Measurements from ENCODE around the gene DESI1.

DNA sequence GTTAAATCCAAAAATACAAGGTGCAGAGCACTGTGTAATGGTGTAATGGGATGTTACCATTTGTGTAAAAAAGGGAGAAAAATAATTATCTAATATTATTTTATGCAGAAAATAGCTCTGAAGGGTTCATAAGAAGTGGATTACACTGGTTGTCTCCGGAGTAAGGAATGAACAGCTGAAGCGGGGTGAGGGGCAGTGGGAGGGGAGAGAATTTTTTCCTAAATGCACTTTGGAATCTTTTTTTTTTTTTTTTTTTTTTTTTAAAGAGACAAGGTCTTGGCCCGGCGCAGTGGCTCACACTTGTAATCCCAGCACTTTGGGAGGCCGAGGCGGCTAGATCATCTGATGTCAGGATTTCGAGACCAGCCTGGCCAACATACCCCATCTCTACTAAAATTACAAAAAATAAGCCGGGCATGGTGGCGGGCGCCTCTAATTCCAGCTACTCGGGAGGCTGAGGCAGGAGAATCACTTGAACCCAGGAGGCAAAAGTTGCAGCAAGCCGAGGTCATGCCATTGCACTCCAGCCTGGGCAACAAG, 69.8 kb downstream of the DESI1 start:
- TF ChIP-seq, protein P1, sequence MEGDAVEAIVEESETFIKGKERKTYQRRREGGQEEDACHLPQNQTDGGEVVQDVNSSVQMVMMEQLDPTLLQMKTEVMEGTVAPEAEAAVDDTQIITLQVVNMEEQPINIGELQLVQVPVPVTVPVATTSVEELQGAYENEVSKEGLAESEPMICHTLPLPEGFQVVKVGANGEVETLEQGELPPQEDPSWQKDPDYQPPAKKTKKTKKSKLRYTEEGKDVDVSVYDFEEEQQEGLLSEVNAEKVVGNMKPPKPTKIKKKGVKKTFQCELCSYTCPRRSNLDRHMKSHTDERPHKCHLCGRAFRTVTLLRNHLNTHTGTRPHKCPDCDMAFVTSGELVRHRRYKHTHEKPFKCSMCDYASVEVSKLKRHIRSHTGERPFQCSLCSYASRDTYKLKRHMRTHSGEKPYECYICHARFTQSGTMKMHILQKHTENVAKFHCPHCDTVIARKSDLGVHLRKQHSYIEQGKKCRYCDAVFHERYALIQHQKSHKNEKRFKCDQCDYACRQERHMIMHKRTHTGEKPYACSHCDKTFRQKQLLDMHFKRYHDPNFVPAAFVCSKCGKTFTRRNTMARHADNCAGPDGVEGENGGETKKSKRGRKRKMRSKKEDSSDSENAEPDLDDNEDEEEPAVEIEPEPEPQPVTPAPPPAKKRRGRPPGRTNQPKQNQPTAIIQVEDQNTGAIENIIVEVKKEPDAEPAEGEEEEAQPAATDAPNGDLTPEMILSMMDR (IDR thresholded peaks at IDR 0.05): no peak
- TF ChIP-seq POLR2A (IDR thresholded peaks at IDR 0.05): no peak
